ENCODE data around the gene BHLHE23.

BHLHE23 gene

GRCh38 chr20:62958388-62959100 is 48.2 kb downstream of the BHLHE23 start:
- no peak for DNase-seq

DNA sequence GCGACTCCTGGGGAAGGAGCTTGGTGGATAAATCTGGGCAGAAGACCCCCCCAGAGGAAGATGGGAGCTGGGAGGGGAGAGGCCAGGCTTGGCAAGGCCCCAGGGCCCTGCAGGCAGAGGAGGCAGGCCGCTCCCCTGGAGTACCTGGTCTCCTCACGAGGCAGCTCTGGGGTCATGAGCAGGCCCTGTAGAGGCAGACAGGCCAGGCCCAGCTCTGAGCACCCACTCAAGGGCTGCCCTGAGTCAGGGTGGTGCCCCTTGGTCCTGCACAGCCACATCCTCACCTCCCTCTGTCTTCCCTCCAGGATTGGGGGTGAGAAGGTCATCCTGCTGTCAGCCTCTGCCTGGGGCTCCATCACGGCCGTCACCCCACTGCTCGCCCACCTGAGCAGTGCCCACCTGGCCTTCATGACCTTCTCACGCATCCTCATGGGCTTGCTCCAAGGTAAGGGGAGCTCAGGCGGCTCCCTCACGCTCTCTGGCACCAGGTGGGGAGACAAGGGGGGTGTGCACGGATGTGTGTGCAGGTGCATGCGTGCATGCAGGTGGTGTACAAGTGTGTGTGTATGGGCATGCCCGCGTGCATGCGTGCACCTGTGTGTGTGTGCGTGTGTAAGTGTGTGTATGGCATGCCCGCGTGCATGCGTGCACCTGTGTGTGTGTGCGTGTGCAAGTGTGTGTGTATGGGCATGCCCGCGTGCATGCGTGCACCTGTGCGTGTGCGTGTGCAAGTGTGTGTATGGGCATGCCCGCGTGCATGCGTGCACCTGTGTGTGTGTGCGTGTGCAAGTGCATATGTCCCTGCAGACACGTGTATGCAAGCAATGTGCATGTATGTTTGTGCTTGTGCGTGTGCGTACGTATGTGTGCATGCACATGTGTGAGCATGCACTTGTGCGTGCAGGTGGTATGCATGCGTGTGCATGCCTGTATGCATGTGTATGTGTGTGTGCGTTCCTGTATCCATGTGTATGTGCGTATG is 49.3 kb downstream of the BHLHE23 start:
- DNase-seq, result no peak

DNA sequence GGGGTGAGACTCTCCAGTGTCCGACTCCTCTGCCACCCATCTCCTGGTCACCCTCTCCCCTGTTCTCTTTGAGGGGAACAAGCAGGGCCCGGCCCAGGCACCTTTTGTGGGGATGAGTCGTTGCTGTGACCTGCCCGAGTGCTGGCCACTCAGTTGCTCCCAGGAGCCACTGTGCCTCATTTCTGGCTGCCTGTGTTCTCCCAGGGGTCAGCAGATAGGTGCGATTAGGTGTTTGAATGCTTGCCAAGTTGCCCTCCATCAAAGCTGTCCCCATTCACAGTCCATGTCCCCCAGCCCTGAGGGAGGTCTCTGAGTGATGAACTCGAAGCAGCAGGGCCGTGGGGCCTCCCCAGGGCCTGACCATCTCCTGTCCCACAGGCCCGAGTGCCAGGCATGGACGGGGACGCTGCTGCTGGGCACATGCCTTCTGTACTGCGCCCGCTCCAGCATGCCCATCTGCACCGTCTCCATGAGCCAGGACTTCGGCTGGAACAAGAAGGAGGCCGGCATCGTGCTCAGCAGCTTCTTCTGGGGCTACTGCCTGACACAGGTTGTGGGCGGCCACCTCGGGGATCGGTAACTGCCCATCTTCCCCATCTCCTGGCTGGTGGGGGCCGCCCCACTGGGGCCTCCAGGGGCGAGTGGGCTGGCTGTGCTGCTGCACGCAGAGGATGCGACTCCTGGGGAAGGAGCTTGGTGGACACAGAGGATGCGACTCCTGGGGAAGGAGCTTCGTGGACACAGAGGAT is 50.2 kb downstream of the BHLHE23 start:
- DNase-seq, result no peak
